GM12865 (cell line): ENCODE measurements around the gene PNMA8C.
"Not testable (repeated sequence)": the region's sequence is repeated elsewhere in the genome, so short reads cannot be mapped to it uniquely, and the experiment has no call there.

Experiments used
- DNase-seq: peaks from one replicate; pipeline ENCODE4 v3.0.0; 2010; ENCODE audit warnings: low read depth
- H3K4me3 ChIP-seq: 2 replicates; pipeline ENCODE4 v1.5.1; 2011; ENCODE audit warnings: mild to moderate bottlenecking, low read depth, low read length, control low read depth
- CTCF ChIP-seq: IDR thresholded peaks from 2 replicates; pipeline ENCODE4 v1.5.1; 2011; ENCODE audit warnings: low read length, control low read depth, low read depth, inconsistent platforms; ENCODE audit not compliant: insufficient read depth; ENCODE audit errors: missing control alignments

The PNMA8C gene

GRCh38 chr19:46449228-46449627, 20.5 kb upstream of the PNMA8C start:
- H3K4me3 ChIP-seq = no peak overlapping the region
- no peak for TF ChIP-seq CTCF
- no peak for DNase-seq

GRCh38 chr19:46448601-46449000, 19.9 kb upstream of the PNMA8C start:
- no peak for TF ChIP-seq CTCF
- no peak for DNase-seq
- no peak overlapping the region for H3K4me3 ChIP-seq

DNA sequence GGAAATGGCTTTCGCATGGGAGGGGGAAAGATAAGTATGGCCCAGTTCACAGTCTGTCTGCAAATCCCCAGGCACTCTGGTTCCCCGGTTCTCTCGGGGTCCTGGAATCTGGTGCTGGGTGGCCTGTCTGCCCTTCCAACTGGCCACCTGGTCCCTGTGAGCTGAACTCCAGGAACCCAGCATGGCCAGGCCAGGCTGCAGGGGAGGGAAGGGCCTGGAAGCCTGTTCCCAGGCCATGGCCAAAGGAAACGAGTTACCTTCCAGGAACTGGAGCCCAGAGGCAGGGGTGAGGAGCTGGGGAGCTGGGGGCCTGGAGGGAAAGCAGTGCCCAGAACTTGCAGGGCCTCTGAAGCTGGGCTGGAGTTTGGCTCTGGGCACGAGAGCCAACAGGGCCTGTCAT, 19.1 kb upstream of the PNMA8C start:
- no peak overlapping the region for H3K4me3 ChIP-seq
- no peak for DNase-seq

DNA sequence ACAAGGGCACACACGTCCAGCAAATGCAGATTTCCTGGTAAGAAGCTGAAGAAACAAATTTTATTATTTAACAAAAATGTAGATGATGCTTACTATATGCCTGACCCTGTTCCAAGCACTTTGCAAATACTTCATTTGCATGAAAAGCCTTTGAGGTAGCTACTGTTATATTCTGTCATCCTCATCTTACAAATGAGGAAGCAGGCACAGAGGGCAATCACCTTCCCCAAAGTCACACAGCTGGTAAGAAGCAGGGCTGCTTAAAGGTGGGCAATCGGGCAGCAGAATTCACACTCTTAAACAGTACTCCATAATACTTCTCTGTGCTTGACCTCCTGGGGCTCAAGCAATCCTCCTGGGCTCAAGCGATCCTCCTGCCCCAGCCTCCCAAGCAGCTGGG, 18.3 kb upstream of the PNMA8C start:
- TF ChIP-seq CTCF = no peak
- DNase-seq = no peak
- H3K4me3 ChIP-seq = no peak overlapping the region

More for the DNA sequence above, 19.1 kb upstream of the PNMA8C start:
- TF ChIP-seq CTCF = no peak

- no peak for DNase-seq
- no peak for TF ChIP-seq CTCF
- H3K4me3 ChIP-seq = no peak overlapping the region
Observed at GRCh38 chr19:46446021-46446420, 17.3 kb upstream of the PNMA8C start.

DNA sequence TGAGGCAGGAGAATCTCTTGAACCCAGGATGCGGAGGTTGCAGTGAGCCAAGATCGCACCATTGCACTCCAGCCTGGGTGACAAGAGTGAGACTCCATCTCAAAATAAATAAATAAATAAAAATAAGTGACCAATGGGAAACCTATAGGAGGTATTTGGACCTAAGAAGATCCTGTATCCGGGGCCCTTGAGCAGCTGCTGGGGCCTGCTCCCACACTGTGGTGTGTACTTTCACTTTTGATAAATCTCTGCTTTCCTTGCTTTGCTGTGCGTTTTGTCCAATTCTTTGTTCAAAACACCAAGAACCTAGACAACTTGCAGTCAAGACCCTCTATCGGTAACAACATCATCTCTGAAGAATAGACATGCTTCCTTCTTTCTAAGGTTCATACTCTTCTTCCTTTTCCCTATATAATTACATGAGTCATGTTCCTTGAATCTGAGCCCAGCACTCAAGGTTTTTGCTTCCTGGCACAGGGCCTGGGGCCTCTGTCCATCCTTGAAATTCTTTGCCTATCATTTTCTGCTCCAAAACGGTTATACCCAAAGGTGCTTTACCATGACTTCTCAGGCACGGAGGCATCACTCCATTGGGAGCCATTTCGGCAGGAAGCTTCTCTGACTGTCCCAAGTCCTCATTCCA, 14.2 kb upstream of the PNMA8C start:
- no peak for DNase-seq
- no peak for TF ChIP-seq CTCF
- H3K4me3 ChIP-seq = no peak overlapping the region

DNA sequence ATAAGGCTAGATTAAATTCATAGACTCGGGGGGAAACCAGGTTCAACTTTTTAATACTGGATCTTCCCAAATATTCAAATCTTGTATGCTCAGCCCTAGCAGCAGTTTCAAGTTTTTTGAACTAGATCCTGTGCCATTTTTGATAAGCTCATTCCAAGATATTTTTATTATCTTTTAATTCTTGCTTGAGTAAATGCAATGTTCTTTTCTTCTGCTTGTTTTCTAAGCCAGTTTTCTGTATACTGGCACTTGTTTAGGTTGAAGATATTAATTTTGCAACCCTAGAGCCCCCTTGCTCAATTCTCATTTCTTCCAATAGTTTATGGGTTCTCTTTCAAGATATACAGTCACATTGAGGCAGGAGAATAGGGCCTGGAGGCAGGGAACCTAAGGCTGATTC, 13.1 kb upstream of the PNMA8C start:
- DNase-seq = no peak
- no peak overlapping the region for H3K4me3 ChIP-seq
- TF ChIP-seq CTCF = no peak

GRCh38 chr19:46435689-46436088, 7.0 kb upstream of the PNMA8C start:
- not testable (repeated sequence) for H3K4me3 ChIP-seq, DNase-seq
